ENCODE data around the gene MATN4.

MATN4 gene

DNA sequence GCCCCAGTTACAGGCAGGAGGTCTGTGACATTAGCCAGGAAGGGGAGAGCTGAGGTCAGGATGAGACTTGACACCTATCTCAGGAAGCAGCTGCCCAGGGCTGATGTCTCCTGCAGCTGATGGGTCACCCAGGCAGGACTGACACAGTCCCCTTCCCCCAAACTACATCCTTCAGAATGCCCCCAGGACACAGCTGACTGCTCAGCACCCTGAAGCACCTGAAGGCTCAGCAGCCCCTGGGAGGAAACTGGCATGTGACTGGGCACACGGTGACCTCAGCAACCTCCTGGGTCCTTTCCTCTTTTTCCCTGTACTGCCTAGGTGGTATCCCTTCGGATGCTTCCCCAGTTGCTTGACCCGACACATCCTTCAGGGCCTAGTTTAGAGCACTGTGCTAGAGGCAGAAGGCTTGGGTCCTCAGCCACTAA, 38.2 kb upstream of the MATN4 start:
- H3K4me2 ChIP-seq (ENCODE audit: low read depth, low read length, poor library complexity, severe bottlenecking) = no peak overlapping the region
- H4K20me1 ChIP-seq (ENCODE audit: low read depth, low read length) = no peaks in the 10 kb centered on the region
- TF ChIP-seq, protein P1, sequence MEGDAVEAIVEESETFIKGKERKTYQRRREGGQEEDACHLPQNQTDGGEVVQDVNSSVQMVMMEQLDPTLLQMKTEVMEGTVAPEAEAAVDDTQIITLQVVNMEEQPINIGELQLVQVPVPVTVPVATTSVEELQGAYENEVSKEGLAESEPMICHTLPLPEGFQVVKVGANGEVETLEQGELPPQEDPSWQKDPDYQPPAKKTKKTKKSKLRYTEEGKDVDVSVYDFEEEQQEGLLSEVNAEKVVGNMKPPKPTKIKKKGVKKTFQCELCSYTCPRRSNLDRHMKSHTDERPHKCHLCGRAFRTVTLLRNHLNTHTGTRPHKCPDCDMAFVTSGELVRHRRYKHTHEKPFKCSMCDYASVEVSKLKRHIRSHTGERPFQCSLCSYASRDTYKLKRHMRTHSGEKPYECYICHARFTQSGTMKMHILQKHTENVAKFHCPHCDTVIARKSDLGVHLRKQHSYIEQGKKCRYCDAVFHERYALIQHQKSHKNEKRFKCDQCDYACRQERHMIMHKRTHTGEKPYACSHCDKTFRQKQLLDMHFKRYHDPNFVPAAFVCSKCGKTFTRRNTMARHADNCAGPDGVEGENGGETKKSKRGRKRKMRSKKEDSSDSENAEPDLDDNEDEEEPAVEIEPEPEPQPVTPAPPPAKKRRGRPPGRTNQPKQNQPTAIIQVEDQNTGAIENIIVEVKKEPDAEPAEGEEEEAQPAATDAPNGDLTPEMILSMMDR (IDR thresholded peaks at IDR 0.05; ENCODE audit: insufficient read depth, low read length, poor library complexity, severe bottlenecking) = no peak
- no peak for TF ChIP-seq EZH2phosphoT487 (conservative IDR thresholded peaks at IDR 0.05; ENCODE audit: low read length)
- no peak overlapping the region for H3K4me3 ChIP-seq (ENCODE audit: insufficient read depth, low read length, poor library complexity, severe bottlenecking)
- H2AFZ ChIP-seq (ENCODE audit: low read depth, low read length, severe bottlenecking) = no peak overlapping the region
- H3K27ac ChIP-seq (ENCODE audit: low read depth, low read length) = no peak overlapping the region
- H3K36me3 ChIP-seq (ENCODE audit: low read length) = no peaks in the 10 kb centered on the region
- H3F3A ChIP-seq (ENCODE audit: insufficient read depth) = no peaks in the 10 kb centered on the region
- H3K79me2 ChIP-seq (ENCODE audit: insufficient read depth, low read length) = no peaks in the 10 kb centered on the region
- H3K9ac ChIP-seq (ENCODE audit: low read length) = no peak overlapping the region
- no peaks in the 10 kb centered on the region for H3K27me3 ChIP-seq (ENCODE audit: low read length)
- H3K9me3 ChIP-seq (ENCODE audit: insufficient read depth, low read length) = no peaks in the 10 kb centered on the region
- H3K9me2 ChIP-seq (replicated peaks; ENCODE audit: insufficient read depth, low read length) = no peaks in the 10 kb centered on the region

DNA sequence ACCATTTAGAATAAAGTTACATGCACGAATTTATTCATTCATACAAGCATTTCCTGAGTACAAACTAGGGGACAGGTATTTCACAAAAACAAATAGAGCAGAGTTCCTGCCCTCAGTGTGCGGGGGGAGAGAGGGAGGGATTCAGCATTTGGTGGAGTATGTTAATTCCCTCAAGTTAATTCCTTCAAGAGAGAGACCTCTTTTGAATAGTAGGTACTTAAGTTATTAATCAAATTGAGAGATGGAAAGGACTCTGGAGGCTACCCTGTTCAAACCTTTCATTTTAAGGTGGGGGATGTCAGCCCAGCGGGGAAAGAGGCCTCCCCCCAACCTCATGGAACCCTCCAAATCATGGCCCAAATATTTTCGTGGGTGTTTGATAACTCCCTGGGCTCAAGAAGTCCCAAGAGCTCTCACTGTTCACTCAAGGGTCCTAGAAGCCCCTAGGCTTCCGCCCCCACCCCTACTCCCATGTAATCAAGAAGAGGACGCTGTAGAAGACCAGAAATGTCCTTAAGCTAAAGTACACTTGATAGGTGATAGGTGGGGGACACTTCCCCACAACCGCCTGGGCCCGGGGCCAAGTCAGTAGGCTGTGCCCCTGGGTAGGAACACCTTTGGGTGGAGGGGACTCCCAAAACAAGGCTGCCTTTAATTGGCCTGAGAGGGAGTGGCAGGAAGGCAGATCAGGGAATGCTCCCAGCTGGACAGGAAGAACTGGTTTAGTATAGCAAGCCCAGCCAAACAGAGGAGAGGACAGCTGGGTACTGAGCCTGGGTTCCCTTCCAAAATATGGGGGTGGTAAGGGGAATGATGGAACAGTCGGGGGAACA, 37.2 kb upstream of the MATN4 start:
- no peak overlapping the region for H3K9ac ChIP-seq (ENCODE audit: low read length)
- H3K9me3 ChIP-seq (ENCODE audit: insufficient read depth, low read length) = no peaks in the 10 kb centered on the region
- TF ChIP-seq, protein P1 (IDR thresholded peaks at IDR 0.05; ENCODE audit: insufficient read depth, low read length, poor library complexity, severe bottlenecking) = no peak
- TF ChIP-seq EZH2phosphoT487 (conservative IDR thresholded peaks at IDR 0.05; ENCODE audit: low read length) = no peak
- no peaks in the 10 kb centered on the region for H3K79me2 ChIP-seq (ENCODE audit: insufficient read depth, low read length)
- H3K4me2 ChIP-seq (ENCODE audit: low read depth, low read length, poor library complexity, severe bottlenecking) = no peak overlapping the region
- no peak overlapping the region for H3K4me3 ChIP-seq (ENCODE audit: insufficient read depth, low read length, poor library complexity, severe bottlenecking)
- H2AFZ ChIP-seq (ENCODE audit: low read depth, low read length, severe bottlenecking) = no peak overlapping the region
- no peak overlapping the region for H3K27ac ChIP-seq (ENCODE audit: low read depth, low read length)
- H3K9me2 ChIP-seq (replicated peaks; ENCODE audit: insufficient read depth, low read length) = no peaks in the 10 kb centered on the region
- no peaks in the 10 kb centered on the region for H3F3A ChIP-seq (ENCODE audit: insufficient read depth)
- H3K27me3 ChIP-seq (ENCODE audit: low read length) = no peaks in the 10 kb centered on the region
- no peaks in the 10 kb centered on the region for H3K36me3 ChIP-seq (ENCODE audit: low read length)
- H4K20me1 ChIP-seq (ENCODE audit: low read depth, low read length) = no peaks in the 10 kb centered on the region

DNA sequence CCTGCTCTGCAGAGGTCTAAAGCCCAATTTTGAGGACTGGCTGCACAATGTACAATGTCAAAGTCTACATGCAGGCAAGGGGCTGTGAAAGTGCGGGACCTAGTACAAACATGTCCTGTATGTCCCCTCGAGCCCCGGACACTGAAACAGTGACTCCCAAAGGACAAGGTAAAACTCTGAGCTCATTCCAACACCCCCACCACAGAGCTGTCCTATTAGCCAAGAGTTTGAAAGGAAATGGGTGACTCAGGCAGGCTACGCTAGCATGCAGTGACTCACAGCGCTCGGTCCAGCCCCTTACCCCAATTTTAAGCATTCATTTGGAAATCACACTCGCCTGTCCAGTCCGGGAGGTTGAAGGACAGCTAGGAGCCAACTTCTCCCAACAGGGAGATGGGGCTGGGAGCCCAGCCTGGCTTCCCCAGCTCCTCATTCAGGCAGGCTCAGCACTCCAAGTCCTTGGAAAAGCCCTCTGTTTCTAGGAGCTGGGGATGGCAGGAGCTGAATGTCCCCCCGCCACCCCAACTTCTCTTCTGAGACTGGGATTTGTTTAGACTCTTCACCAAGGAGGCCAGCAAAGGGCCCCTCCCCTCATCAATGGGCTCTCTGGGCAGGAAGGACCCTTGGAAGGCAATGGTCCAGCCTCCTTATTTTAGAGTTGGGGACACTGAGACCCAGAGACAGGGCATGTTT, 36.2 kb upstream of the MATN4 start:
- Histone ChIP-seq H3K4me3 (ENCODE audit: insufficient read depth, low read length, poor library complexity, severe bottlenecking) (no peak overlapping the region), H3K9ac (ENCODE audit: low read length) (no peak overlapping the region), H3K9me3 (ENCODE audit: insufficient read depth, low read length) (no peaks in the 10 kb centered on the region), H3K79me2 (ENCODE audit: insufficient read depth, low read length) (no peaks in the 10 kb centered on the region), H2AFZ (ENCODE audit: low read depth, low read length, severe bottlenecking) (no peak overlapping the region), H3K27me3 (ENCODE audit: low read length) (no peaks in the 10 kb centered on the region), H3K9me2 (replicated peaks; ENCODE audit: insufficient read depth, low read length) (no peaks in the 10 kb centered on the region), H4K20me1 (ENCODE audit: low read depth, low read length) (no peaks in the 10 kb centered on the region), H3F3A (ENCODE audit: insufficient read depth) (no peaks in the 10 kb centered on the region), H3K36me3 (ENCODE audit: low read length) (no peaks in the 10 kb centered on the region), H3K27ac (ENCODE audit: low read depth, low read length) (no peak overlapping the region), H3K4me2 (ENCODE audit: low read depth, low read length, poor library complexity, severe bottlenecking) (no peak overlapping the region)
- TF ChIP-seq EZH2phosphoT487 (conservative IDR thresholded peaks at IDR 0.05; ENCODE audit: low read length) = no peak
- TF ChIP-seq, protein P1 (IDR thresholded peaks at IDR 0.05; ENCODE audit: insufficient read depth, low read length, poor library complexity, severe bottlenecking) = no peak
